NCI-H82 treated with DMSO at 0.1 percent for 48 hours (cell line): ENCODE data around the gene XKR3.
"Not testable (repeated sequence)": the region's sequence is repeated elsewhere in the genome, so short reads cannot be mapped to it uniquely, and the experiment has no call there.

Source experiments
- DNase-seq: peaks from one replicate; lab custom pipeline; 2025; ENCODE audit not compliant: unreplicated experiment; lab: John Stamatoyannopoulos, UW

XKR3 gene

DNA sequence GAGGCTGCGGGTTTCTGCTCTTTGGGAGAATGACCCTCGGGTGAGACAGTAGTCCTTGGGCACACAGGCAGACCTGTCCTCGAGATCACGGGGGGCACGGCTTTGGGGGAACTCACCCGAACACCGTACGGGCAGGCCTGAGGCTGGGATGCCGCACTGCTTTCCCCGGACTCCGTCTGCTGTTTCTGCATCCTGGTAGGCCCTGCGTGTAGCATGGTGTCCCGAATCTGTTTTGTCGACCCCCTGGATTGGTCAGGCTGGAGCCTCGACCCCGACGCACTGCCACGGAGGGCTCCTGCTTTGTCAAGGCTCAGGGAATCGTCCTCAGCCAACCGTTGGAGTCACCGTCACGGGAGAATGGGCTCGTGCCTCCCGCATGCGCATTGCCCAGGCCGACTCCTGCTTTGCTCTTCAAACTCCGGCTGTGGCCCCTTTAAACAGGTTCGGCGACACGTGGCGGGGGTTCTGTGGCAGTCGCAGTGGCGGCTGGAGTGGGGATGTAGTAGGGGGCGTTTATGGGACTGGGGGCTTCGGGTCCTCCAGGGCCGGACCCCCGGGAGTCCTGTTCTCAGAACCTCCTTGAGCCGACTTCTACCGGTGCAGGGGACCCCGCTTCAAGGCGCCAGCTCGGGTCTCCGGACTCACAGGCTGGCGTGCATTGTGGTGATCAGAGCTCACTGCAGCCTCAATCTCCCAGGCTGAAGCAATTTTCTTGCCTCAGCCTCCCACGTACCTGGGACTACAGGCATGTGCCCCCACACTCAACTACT lies 76.9 kb downstream of the XKR3 start:
- not testable (repeated sequence) for DNase-seq

DNA sequence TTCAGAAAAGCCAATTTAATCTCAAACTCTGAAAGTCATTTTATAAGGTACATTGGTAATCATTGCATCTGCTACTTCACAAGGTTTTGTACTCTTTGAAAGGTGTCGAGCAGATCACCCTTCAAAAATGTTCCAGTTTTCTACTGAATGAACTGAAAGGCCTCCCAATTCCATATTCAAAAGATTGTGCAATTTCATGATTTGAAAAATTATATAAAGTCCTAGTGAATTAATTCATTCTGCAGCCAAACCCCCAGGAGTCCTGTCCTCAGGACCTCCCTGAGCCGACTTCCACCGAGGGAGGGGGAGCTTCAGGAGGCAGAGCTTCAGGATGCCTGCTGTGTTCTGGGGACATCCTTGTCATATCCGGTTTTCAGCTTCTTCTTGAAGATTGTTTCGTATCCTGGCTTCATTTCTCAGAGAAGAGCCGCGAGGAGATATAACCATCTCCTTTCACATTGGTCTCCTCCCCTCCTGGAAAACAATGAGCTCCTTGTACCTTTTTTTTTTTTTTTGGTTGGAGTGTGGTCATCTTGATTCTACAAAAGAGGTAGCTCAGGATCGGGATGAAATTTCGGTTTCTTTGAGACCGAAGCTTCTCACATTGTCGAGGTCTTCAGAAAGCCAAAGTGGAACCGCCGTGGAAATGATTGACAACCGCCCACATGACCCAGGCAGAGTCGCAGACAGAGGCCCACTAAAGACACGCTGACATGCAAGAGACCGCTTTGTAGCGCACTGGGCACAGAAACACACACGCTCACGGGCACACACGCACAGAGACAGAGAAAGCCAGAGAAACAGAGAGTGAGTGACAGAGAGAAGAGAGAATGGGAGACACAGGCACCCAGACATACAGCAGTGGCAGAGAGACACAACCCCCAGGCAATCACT lies 77.7 kb downstream of the XKR3 start:
- not testable (repeated sequence) for DNase-seq

DNA sequence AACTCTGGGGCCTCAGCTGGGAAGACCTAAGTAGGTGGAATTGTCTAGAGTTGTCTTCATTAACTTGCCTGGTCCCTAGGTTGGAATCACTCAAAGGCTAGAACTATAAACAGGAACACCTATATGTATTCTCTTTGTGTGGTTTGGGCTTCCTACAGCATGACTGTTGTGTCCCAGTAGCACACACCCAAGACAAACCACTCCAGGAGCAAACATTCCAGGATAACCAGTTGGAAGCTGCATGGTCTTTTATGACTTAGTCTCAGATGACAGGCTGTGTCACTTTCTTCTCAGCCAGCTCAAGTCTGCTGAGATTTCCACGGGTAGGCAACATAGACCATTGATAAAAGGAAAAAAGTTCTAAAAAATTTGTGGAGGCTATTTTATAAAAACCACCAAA lies 90.9 kb downstream of the XKR3 start:
- not testable (repeated sequence) for DNase-seq
